SK-N-SH (cell line): ENCODE results near the gene CHAC2. TPM values are rescaled to one million over a fixed set of nuclear protein-coding genes. Genes with fewer than 3 reads are reported as not detected.

ENCODE experiments used
- CTCF ChIA-PET: fragments of 300-600, 350-600 bp; formaldehyde crosslinking; extraction: SDS; loops from one replicate; lab custom pipeline; 2021; lab: Yijun Ruan, JAX
- POLR2A ChIA-PET: fragments of 350-600 bp; sonication (Branson Sonifier 250); formaldehyde crosslinking; extraction: SDS; loops from one replicate; lab custom pipeline; 2020; ENCODE audit warnings: antibody characterized with exemption, inconsistent platforms; lab: Yijun Ruan, JAX
- DNase-seq: peaks from one replicate; pipeline ENCODE4 v3.0.0; 2012
- H2AFZ ChIP-seq: fragments of 200-600 bp; sonication (generic); 2 replicates; pipeline ENCODE4 v1.8.1; 2016; ENCODE audit warnings: antibody characterized with exemption, mild to moderate bottlenecking, low read depth
- H3F3A ChIP-seq: fragments of 200-600 bp; sonication (generic); replicated peaks from 2 replicates; pipeline ENCODE3; 2016; ENCODE audit warnings: antibody characterized with exemption, mild to moderate bottlenecking; ENCODE audit not compliant: insufficient read depth
- H3K27ac ChIP-seq, 2 experiments: fragments of 200-500 bp in 1 of 2; fragments of 200-600 bp in 1 of 2; sonication (Bioruptor generic) in 1 of 2; sonication (generic), shearing (Covaris generic) in 1 of 2; 2 replicates each; pipeline versions ENCODE4 v1.5.1 to v1.6.1; 2014 to 2016; ENCODE audit warnings: low read depth in 2 of 2, inconsistent platforms in 1 of 2, low read length in 1 of 2, mild to moderate bottlenecking in 1 of 2, mixed read lengths in 1 of 2
- H3K27me3 ChIP-seq: fragments of 200-600 bp; sonication (generic), shearing (Covaris generic); 2 replicates; pipeline ENCODE4 v1.6.1; 2016; ENCODE audit warnings: mixed run types; ENCODE audit not compliant: insufficient read depth
- H3K36me3 ChIP-seq, 2 experiments: fragments of 200-500 bp in 1 of 2; fragments of 200-600 bp in 1 of 2; sonication (Bioruptor generic) in 1 of 2; sonication (generic) in 1 of 2; replicated peaks in 1 of 2; 2 replicates each; pipeline versions ENCODE3 to v1.5.1; 2014 to 2016; ENCODE audit warnings: low read length in 1 of 2, mild to moderate bottlenecking in 1 of 2; ENCODE audit not compliant: insufficient read depth in 2 of 2, control insufficient read depth in 1 of 2
- H3K4me1 ChIP-seq, 2 experiments: fragments of 200-500 bp in 1 of 2; fragments of 200-600 bp in 1 of 2; sonication (Bioruptor generic) in 1 of 2; sonication (generic), shearing (Covaris generic) in 1 of 2; 2 replicates each; pipeline versions ENCODE4 v1.5.1 to v1.6.1; 2014 to 2016; ENCODE audit warnings: low read depth in 1 of 2, low read length in 1 of 2, mixed run types in 1 of 2; ENCODE audit not compliant: insufficient read depth in 2 of 2, control insufficient read depth in 1 of 2
- H3K4me2 ChIP-seq: fragments of 200-600 bp; sonication (generic), shearing (Covaris generic); 2 replicates; pipeline ENCODE4 v1.6.1; 2017; ENCODE audit warnings: mixed run types
- H3K4me3 ChIP-seq, 2 experiments: fragments of 200-500 bp in 1 of 2; fragments of 200-600 bp in 1 of 2; sonication (Bioruptor generic) in 1 of 2; sonication (generic), shearing (Covaris generic) in 1 of 2; 2 replicates each; pipeline versions ENCODE4 v1.5.1 to v1.8.1; 2014 to 2016; ENCODE audit warnings: low read depth in 2 of 2, inconsistent platforms in 1 of 2, low read length in 1 of 2, mild to moderate bottlenecking in 1 of 2, mixed read lengths in 1 of 2, moderate library complexity in 1 of 2
- H3K79me2 ChIP-seq: fragments of 200-600 bp; sonication (generic); 2 replicates; pipeline ENCODE4 v1.8.1; 2017; ENCODE audit warnings: mild to moderate bottlenecking; ENCODE audit not compliant: insufficient read depth
- H3K9ac ChIP-seq: fragments of 200-600 bp; sonication (generic); 2 replicates; pipeline ENCODE4 v1.6.1; 2017; ENCODE audit warnings: mixed run types
- H3K9me2 ChIP-seq: fragments of 200-600 bp; sonication (generic); 2 replicates; pipeline ENCODE4 v1.6.1; 2017; ENCODE audit warnings: mixed run types
- H3K9me3 ChIP-seq: fragments of 200-600 bp; sonication (generic); 2 replicates; pipeline ENCODE4 v1.6.1; 2017; ENCODE audit warnings: mixed run types, mild to moderate bottlenecking, moderate library complexity
- H4K20me1 ChIP-seq: fragments of 200-600 bp; sonication (generic); 2 replicates; pipeline ENCODE4 v1.6.1; 2017; ENCODE audit warnings: mild to moderate bottlenecking, mixed run types; ENCODE audit not compliant: insufficient read depth
- CTCF ChIP-seq: fragments of 200-600 bp; sonication (generic); IDR thresholded peaks from 2 replicates; pipeline ENCODE4 v1.6.1; 2017; ENCODE audit warnings: antibody characterized with exemption, mild to moderate bottlenecking, moderate library complexity
- ELF1 ChIP-seq: IDR thresholded peaks from 2 replicates; pipeline ENCODE4 v1.4.0; 2012
- EZH2phosphoT487 ChIP-seq: fragments of 200-600 bp; sonication (generic); IDR thresholded peaks from 2 replicates; pipeline ENCODE4 v1.6.1; 2017; ENCODE audit warnings: low read depth, mixed run types, mild to moderate bottlenecking, antibody characterized with exemption, moderate library complexity, borderline replicate concordance
- FOSL2 ChIP-seq: IDR thresholded peaks from 2 replicates; pipeline ENCODE4 v1.4.0; 2012; ENCODE audit warnings: low read depth, mild to moderate bottlenecking, moderate library complexity, borderline replicate concordance
- FOXM1 ChIP-seq: IDR thresholded peaks from 2 replicates; pipeline ENCODE4 v1.4.0; 2012; ENCODE audit warnings: low read depth, mild to moderate bottlenecking
- GATA2 ChIP-seq: sonication (generic); formaldehyde crosslinking; IDR thresholded peaks from 2 replicates; pipeline ENCODE4 v1.5.0; 2020; ENCODE audit warnings: mild to moderate bottlenecking, missing genetic modification reagents
- IRF3 ChIP-seq: fragments of 150-350 bp; IDR thresholded peaks from 2 replicates; pipeline ENCODE4 v1.6.1; 2016; ENCODE audit warnings: mild to moderate bottlenecking, low read depth, low read length
- MAX ChIP-seq: IDR thresholded peaks from 2 replicates; pipeline ENCODE4 v1.4.0; 2012; ENCODE audit warnings: low read depth
- POLR2AphosphoS5 ChIP-seq: IDR thresholded peaks from 2 replicates; pipeline ENCODE4 v1.6.1; 2012; ENCODE audit warnings: low read depth, low read length
- RAD21 ChIP-seq: IDR thresholded peaks from 2 replicates; pipeline ENCODE4 v1.6.1; 2012; ENCODE audit warnings: mild to moderate bottlenecking, low read length
- RCOR1 ChIP-seq: fragments of 150-350 bp; IDR thresholded peaks from 2 replicates; pipeline ENCODE4 v1.6.1; 2017; ENCODE audit warnings: antibody characterized with exemption, low read length
- RFX5 ChIP-seq: IDR thresholded peaks from 2 replicates; pipeline ENCODE4 v1.6.1; 2012; ENCODE audit warnings: mild to moderate bottlenecking, improper control_type of control experiment, low read length
- RXRA ChIP-seq: IDR thresholded peaks from 2 replicates; pipeline ENCODE4 v1.4.0; 2012; ENCODE audit warnings: low read depth, mild to moderate bottlenecking, borderline replicate concordance
- SIN3A ChIP-seq: IDR thresholded peaks from 2 replicates; pipeline ENCODE4 v1.6.1; 2012; ENCODE audit warnings: low read depth, mild to moderate bottlenecking, low read length, moderate library complexity, borderline replicate concordance
- SMC3 ChIP-seq: IDR thresholded peaks from 2 replicates; pipeline ENCODE4 v1.6.1; 2012; ENCODE audit warnings: low read depth, low read length, improper control_type of control experiment
- TAF1 ChIP-seq: IDR thresholded peaks from 2 replicates; pipeline ENCODE4 v1.6.1; 2012; ENCODE audit warnings: low read depth, mild to moderate bottlenecking, low read length, moderate library complexity, borderline replicate concordance
- TEAD4 ChIP-seq: IDR thresholded peaks from 2 replicates; pipeline ENCODE4 v1.4.0; 2012; ENCODE audit warnings: mild to moderate bottlenecking, borderline replicate concordance; ENCODE audit not compliant: insufficient read depth
- USF1 ChIP-seq: IDR thresholded peaks from 2 replicates; pipeline ENCODE4 v1.4.0; 2012; ENCODE audit warnings: low read depth, borderline replicate concordance
- ZBTB33 ChIP-seq: IDR thresholded peaks from 2 replicates; pipeline ENCODE4 v1.4.0; 2012; ENCODE audit warnings: low read depth, borderline replicate concordance
- WGBS: methylation state at CpG from one replicate; pipeline ENCODE4 v1.1.6; 2017; ENCODE audit warnings: low lambda C conversion rate; 5-methylcytosine and 5-hydroxymethylcytosine counted together
- polyA plus RNA-seq, 3 experiments: library from polyadenylated mRNA; depleted of rRNA; stranded (reverse); fragments of >200 nt; gene quantifications; 2 replicates each; pipeline ENCODE4 v1.2.3, GENCODE V29; 2012
- TF ChIP-seq, protein P1 (sequence below): IDR thresholded peaks from 2 replicates; pipeline ENCODE4; 2012

CHAC2 gene
- polyA plus RNA-seq, 1 of the 3 experiments (the other 2 are of a cell fraction): 2.1 TPM

- no peak overlapping the region for H3K4me3 ChIP-seq
- H3K9me3 ChIP-seq: no peaks in the 10 kb centered on the region
- ChIA-PET POLR2A (no interaction called here), CTCF (interaction anchor here (0.6 to 1.9 kb wide), 6 partner anchors 8 to 315 kb away, joined by 3 to 6 read pairs (median 3); no protein-coding TSS in a partner anchor)
- H3K36me3 ChIP-seq: peaks cover 12 to 14% of the 10 kb centered on the region in 2 experiments
- no peaks in the 10 kb centered on the region for H3K27me3 ChIP-seq
- DNase-seq: peak; percentile 9
- H2AFZ ChIP-seq: no peak overlapping the region
- H3K4me2 ChIP-seq: no peak overlapping the region
- H4K20me1 ChIP-seq: no peaks in the 10 kb centered on the region
- no peaks in the 10 kb centered on the region for H3K9me2 ChIP-seq
- peak; percentile 68 for TF ChIP-seq RAD21
- peak; percentile 59 for TF ChIP-seq CTCF
- TF ChIP-seq ELF1: no peak
- peak; percentile 32 for TF ChIP-seq SMC3
- TF ChIP-seq POLR2AphosphoS5: no peak
- no peak overlapping the region for H3K27ac ChIP-seq
- H3K79me2 ChIP-seq: peaks cover 11% of the 10 kb centered on the region
- H3K9ac ChIP-seq: no peak overlapping the region
- no peaks in the 10 kb centered on the region for H3F3A ChIP-seq
- H3K4me1 ChIP-seq: no peaks in the 10 kb centered on the region
Observed at GRCh38 chr2:53740170-53740569, 27.4 kb upstream of the CHAC2 start.

- H3K27ac ChIP-seq: no peak overlapping the region
- H2AFZ ChIP-seq: no peak overlapping the region
- H3F3A ChIP-seq: no peaks in the 10 kb centered on the region
- peaks cover 18 to 19% of the 10 kb centered on the region in 2 experiments for H3K36me3 ChIP-seq
- H3K79me2 ChIP-seq: peaks cover 7% of the 10 kb centered on the region
- CTCF ChIA-PET: interaction anchor here (1.2 kb wide), 1 partner anchor 28 kb away, joined by 3 read pairs; no protein-coding TSS in a partner anchor
- H3K9me2 ChIP-seq: no peaks in the 10 kb centered on the region
- DNase-seq: no peak
- no peaks in the 10 kb centered on the region for H3K4me1 ChIP-seq
- TF ChIP-seq SIN3A (no peak), IRF3 (no peak), USF1 (no peak), TEAD4 (no peak), TAF1 (no peak), ZBTB33 (no peak), MAX (no peak), GATA2 (CRISPR knock-in tag) (no peak), FOSL2 (no peak), RXRA (no peak), ELF1 (no peak), FOXM1 (no peak), SMC3 (no peak), EZH2phosphoT487 (no peak), RAD21 (no peak), RFX5 (no peak), RCOR1 (no peak)
- TF ChIP-seq, protein P1, sequence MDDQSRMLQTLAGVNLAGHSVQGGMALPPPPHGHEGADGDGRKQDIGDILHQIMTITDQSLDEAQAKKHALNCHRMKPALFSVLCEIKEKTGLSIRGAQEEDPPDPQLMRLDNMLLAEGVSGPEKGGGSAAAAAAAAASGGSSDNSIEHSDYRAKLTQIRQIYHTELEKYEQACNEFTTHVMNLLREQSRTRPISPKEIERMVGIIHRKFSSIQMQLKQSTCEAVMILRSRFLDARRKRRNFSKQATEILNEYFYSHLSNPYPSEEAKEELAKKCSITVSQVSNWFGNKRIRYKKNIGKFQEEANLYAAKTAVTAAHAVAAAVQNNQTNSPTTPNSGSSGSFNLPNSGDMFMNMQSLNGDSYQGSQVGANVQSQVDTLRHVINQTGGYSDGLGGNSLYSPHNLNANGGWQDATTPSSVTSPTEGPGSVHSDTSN: no peak
- no peaks in the 10 kb centered on the region for H3K27me3 ChIP-seq
- no peaks in the 10 kb centered on the region for H3K9me3 ChIP-seq
- no peak overlapping the region for H3K9ac ChIP-seq
- H3K4me2 ChIP-seq: no peak overlapping the region
- no peaks in the 10 kb centered on the region for H4K20me1 ChIP-seq
- POLR2A ChIA-PET: no interaction called here
- H3K4me3 ChIP-seq: no peak overlapping the region
- whole genome bisulfite sequencing: 97% methylated on average over 2 of the region's 2 CpGs
Observed at GRCh38 chr2:53744395-53745065, 23.1 kb upstream of the CHAC2 start.
